ENCODE results near the gene ANKRD33B.
"Not testable (repeated sequence)": the region's sequence is repeated elsewhere in the genome, so short reads cannot be mapped to it uniquely, and the experiment has no call there.

ANKRD33B gene

GRCh38 chr5:10624206-10624605 is 60.3 kb downstream of the ANKRD33B start:
- no peak for DNase-seq

GRCh38 chr5:10624679-10625078 is 60.8 kb downstream of the ANKRD33B start:
- DNase-seq = no peak

- no peak for DNase-seq
Observed at GRCh38 chr5:10625700-10626472, 62.0 kb downstream of the ANKRD33B start.

- DNase-seq = no peak
Observed at GRCh38 chr5:10626473-10627013, 62.7 kb downstream of the ANKRD33B start.

GRCh38 chr5:10627160-10627701 is 63.4 kb downstream of the ANKRD33B start:
- no peak for DNase-seq

- DNase-seq = no peak
Observed at GRCh38 chr5:10628601-10629000, 64.7 kb downstream of the ANKRD33B start.

GRCh38 chr5:10629682-10630081 is 65.8 kb downstream of the ANKRD33B start:
- DNase-seq = no peak

GRCh38 chr5:10630126-10630525 is 66.3 kb downstream of the ANKRD33B start:
- no peak for DNase-seq

GRCh38 chr5:10630744-10631143 is 66.9 kb downstream of the ANKRD33B start:
- DNase-seq = not testable (repeated sequence)

- DNase-seq = no peak
Observed at GRCh38 chr5:10631316-10631996, 67.6 kb downstream of the ANKRD33B start.

- no peak for DNase-seq
Observed at GRCh38 chr5:10632110-10632761, 68.4 kb downstream of the ANKRD33B start.

GRCh38 chr5:10633271-10634049 is 69.6 kb downstream of the ANKRD33B start:
- DNase-seq = no peak

- DNase-seq = no peak
Observed at GRCh38 chr5:10634050-10634449, 70.2 kb downstream of the ANKRD33B start.

GRCh38 chr5:10634562-10634961 is 70.7 kb downstream of the ANKRD33B start:
- DNase-seq = no peak

GRCh38 chr5:10635257-10635866 is 71.5 kb downstream of the ANKRD33B start:
- no peak for DNase-seq

- no peak for DNase-seq
Observed at GRCh38 chr5:10635867-10636350, 72.0 kb downstream of the ANKRD33B start.

- DNase-seq = no peak
Observed at GRCh38 chr5:10636363-10637142, 72.7 kb downstream of the ANKRD33B start.

GRCh38 chr5:10637944-10638343 is 74.1 kb downstream of the ANKRD33B start:
- DNase-seq = no peak

GRCh38 chr5:10638723-10639122 is 74.9 kb downstream of the ANKRD33B start:
- DNase-seq = not testable (repeated sequence)

GRCh38 chr5:10639846-10640368 is 76.0 kb downstream of the ANKRD33B start:
- no peak for DNase-seq

GRCh38 chr5:10642367-10642766 is 78.5 kb downstream of the ANKRD33B start:
- no peak for DNase-seq
